HG03025 (cell line): Measurements from ENCODE around the gene TMEM245.

Experiments used
- ATAC-seq: cut with Tn5 transposase; IDR thresholded peaks from one replicate; pipeline ENCODE4 v1.9.1; 2021; ENCODE audit warnings: mild to moderate bottlenecking, moderate library complexity; ENCODE audit not compliant: unreplicated experiment, low FRiP score

The TMEM245 gene

GRCh38 chr9:109107402-109108240, 12.1 kb downstream of the TMEM245 start:
- ATAC-seq: no peak

DNA sequence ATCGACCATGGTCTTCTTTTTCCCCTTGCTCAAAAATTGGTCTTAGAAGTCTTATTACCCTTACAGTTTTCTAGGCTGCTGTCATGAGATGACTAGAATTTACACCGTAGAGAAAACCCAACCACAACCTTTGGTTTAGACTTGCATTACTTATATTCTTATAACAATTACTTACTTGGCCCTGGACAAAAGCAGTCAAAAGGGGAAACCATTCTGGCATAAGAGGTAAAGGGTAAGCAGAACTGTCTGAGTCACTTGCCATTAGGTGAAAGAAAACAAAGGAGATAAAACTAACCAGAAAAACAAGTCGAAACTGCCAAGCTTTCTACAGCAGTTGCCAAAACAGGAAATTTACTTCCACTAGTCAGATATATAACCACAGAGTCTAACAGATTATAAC, 17.9 kb downstream of the TMEM245 start:
- peak; percentile 55 for ATAC-seq

DNA sequence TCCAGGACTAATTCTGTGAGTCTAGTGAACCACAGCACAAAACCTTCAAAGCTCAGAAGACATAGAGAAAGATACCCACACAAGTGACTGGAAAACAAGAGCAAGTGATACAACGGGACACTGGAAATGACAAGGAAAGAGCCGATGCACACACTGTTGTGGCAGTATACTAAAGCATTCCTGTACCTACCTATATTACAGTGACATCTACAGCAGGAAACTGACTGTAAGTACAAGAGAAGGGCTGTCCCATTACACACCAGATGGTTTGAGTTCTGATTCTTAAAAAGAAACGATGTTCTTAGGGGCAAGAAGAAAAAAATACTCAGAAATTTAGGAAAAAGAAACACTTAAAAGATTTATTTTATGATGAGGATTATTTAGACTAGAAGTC, 18.5 kb downstream of the TMEM245 start:
- ATAC-seq: no peak

- no peak for ATAC-seq
Measured at GRCh38 chr9:109100543-109101201, 19.1 kb downstream of the TMEM245 start.

- ATAC-seq: no peak
Measured at GRCh38 chr9:109098960-109099308, 20.8 kb downstream of the TMEM245 start.

GRCh38 chr9:109098171-109098959, 21.4 kb downstream of the TMEM245 start:
- ATAC-seq: no peak

GRCh38 chr9:109097146-109097545, 22.6 kb downstream of the TMEM245 start:
- no peak for ATAC-seq

DNA sequence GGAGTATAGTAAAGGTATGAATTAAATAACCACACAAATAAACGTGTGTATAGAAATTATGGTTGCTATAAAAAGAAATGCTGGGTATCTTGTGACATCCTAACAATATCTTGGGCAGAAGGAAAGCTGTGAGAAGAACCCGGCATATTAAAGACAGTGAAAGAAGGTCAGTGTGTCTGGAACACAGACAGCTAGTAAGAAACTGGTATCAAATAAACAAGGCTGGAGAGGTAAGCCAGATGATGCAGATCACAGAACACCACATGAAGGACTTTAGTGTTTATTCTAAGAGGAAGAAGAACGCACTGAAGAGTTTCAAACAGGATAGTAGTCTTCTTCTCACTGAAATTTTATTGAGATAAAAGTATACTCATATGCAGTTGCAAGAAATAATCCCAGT, 24.4 kb downstream of the TMEM245 start:
- no peak for ATAC-seq

DNA sequence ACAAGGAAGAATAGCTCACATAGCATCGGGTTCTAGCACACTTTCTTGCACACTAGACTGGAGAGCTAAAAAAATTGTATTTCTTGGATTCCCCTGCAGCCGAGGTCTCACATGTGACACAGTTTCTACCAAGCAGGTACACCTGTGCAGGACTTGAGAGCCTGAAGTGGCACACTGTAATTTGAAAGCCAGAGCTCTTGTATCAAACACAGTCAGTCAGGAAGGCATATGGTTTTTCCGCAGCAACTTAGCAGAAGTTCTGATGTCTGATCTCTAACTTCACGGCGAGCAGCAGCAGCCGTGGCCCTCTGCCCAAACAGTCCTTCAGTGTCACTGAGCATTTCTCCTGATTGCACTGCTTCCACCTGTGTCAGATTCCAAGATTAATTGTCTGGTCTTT, 25.5 kb downstream of the TMEM245 start:
- no peak for ATAC-seq

GRCh38 chr9:109092587-109092986, 27.2 kb downstream of the TMEM245 start:
- ATAC-seq: no peak

- ATAC-seq: no peak
Measured at GRCh38 chr9:109092051-109092580, 27.6 kb downstream of the TMEM245 start.

DNA sequence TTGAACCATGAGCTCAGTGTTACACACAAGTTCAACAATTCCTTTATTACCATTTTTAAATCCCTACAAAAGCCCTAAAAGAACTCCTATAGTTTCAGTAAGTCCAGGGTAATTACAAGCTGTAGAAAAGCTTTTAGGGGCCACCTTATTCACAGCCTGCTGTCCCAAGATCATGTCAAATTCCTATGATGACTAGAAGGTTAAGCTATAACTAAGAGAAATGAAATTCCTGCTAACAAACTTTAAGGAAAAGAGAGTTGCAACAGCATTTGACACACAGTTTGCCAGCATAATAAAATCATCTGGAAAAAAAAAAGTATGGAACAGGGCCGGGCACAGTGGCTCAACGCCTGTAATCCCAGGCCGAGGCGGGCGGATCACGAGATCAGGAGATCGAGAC, 31.5 kb downstream of the TMEM245 start:
- no peak for ATAC-seq

DNA sequence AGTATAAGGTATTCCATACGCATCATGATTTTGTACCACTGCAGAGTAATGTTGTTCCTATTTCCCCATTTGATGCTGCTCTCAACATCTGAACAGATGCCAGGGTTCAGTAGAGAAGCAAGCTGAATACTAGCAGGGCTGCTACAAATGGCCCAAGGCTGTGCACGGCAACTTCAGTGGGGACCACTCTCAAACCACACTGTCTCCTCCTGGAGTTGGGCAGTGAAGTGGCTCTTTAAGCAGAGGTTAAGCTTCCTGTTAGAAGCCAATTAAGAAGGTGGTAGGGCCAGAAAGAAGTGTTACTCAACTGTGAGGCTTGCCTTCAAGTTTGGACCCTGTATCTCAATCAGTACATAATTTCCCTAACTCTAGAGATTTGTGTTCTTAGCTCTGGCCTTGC, 32.0 kb downstream of the TMEM245 start:
- no peak for ATAC-seq

DNA sequence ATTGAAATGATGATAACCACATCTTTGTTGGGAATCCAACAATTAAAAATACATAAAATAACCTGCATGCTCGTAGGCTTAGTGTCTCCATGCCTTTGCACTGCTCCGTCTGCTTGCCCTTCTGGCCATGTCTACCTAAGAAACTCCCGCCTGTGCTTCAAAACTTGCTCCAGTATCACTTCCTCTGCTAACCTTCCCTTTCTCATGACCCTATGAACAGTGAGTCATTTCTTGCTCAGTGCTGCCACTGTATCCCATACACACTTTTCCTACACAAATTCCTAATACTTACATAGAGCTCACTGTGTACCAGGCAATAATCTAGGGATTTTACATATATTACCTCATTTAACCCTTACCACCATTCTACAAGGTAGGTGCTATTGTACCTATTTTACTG, 33.5 kb downstream of the TMEM245 start:
- peak; percentile 66 for ATAC-seq

DNA sequence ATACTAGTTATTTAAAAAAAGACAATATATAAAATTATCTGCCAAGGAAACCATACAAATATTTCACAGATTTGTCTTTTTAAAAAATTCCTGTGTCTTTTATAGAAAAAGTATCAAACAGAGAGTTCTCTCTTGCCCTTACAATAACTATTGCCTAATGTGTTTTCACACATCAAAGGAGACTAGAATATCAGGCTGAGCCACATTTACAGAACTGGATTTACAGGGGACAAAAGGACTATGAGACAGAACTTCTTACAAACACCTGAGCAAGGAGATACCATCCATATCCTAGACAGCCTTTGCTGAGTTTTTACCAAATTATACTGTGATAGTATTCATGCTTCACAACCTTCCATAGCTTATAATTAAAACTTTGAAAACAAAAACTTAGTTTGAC, 34.2 kb downstream of the TMEM245 start:
- no peak for ATAC-seq

DNA sequence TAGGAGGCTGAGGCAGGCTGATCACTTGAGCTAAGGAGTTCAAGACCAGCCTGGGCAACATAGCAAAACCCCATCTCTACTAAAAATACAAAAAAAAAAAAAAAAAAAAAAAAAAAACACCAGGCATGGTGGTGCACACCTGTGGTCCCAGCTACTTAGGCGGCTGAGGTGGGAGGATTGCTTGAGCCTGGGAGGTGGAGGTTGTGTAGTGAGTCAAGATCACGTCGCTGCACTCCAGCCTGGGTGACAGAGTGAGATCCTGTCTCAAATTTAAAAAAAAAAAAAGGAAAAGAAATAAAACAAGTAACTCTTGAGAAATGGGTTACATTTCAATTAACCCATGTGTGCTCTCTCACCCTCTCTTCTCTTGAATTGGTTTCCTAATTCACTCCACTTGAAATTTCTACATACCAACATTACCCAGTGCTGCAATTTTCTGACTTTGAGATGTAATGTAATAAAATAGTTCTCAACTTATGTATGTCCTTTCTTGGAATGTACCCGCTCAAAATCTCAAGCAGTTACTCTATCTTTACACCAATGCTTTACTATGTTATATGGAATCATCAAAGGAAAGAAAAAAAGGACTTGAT, 35.8 kb downstream of the TMEM245 start:
- no peak for ATAC-seq

- ATAC-seq: no peak
Measured at GRCh38 chr9:109083141-109083540, 36.6 kb downstream of the TMEM245 start.

DNA sequence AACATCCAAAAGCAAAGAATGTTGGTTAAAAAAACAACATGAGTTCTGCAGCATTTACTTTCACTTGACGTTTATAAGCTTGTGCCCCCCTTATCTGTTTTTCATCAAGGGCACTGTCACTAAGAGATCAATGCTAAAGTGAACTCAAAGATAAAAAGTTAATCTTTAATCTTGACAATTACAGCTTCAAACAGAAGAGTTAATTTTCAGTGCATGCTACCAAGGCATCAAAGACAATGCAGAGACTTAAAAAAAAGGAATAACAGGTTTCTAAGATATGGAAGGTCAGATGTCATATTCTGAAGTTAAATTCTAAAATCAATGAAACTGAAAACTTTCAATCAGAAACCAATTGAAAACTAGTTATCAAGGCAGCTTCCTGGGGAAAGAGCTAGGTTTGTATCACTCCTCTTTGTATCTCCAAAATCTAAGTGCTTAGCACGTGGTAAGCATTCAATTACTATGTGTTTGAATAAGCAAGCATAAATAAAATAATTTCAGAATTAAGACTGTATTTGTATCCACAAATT, 37.6 kb downstream of the TMEM245 start:
- no peak for ATAC-seq

GRCh38 chr9:109074236-109074889, 45.4 kb downstream of the TMEM245 start:
- ATAC-seq: no peak

DNA sequence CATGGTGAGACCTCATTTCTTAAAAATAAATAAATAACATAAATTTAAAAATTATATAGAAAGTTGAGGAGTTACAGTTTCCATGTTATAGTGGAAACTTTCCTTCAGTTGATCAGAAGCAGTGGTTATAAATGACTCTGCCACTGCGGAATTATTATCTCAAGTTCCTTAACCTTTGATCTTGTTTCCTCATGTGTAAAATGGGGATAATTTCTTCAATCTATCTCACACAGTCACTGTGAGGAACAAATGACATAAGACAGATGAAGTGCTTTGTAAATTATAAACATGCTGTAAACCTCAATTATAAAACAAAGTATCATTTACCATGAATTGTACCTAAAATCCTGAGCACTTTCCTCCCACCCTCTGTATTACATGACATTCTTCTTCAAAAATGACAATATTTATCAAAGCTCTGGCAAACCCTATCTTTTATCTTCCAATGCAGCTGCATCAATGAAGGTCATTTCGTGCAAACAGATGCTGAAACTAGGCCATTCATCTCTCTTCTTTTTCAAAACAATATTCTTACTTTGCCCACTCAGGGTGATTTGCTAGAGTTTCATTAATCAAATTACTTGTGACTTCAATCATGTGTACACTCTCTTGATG, 46.8 kb downstream of the TMEM245 start:
- ATAC-seq: no peak
